HUES64 (cell line): Measurements from ENCODE around the gene LENG8.

Source experiments
- H3K27ac ChIP-seq: 2 replicates; pipeline ENCODE4 v1.7.0; 2013; ENCODE audit warnings: low read depth, low read length, inconsistent platforms
- H3K27me3 ChIP-seq: 2 replicates; pipeline ENCODE4 v1.6.1; 2013; ENCODE audit warnings: mild to moderate bottlenecking, low read length; ENCODE audit not compliant: insufficient read depth
- H3K36me3 ChIP-seq: 2 replicates; pipeline ENCODE4 v1.6.1; 2013; ENCODE audit warnings: mild to moderate bottlenecking, low read length; ENCODE audit not compliant: insufficient read depth
- H3K4me1 ChIP-seq: 2 replicates; pipeline ENCODE4 v1.6.1; 2013; ENCODE audit warnings: mild to moderate bottlenecking, low read length, moderate library complexity; ENCODE audit not compliant: insufficient read depth
- H3K4me3 ChIP-seq: 2 replicates; pipeline ENCODE4 v1.5.1; 2013; ENCODE audit warnings: mild to moderate bottlenecking, low read length, moderate library complexity
- H3K9ac ChIP-seq: 2 replicates; pipeline ENCODE4 v1.6.1; 2013; ENCODE audit warnings: mild to moderate bottlenecking, low read depth, low read length
- H3K9me3 ChIP-seq: 2 replicates; pipeline ENCODE4 v1.6.1; 2013; ENCODE audit warnings: low read depth, low read length; ENCODE audit not compliant: insufficient read depth
- WGBS: fragments of 150-250, 120-280 bp; methylation state at CpG from one replicate; pipeline ENCODE4 v1.1.7; 2013; ENCODE audit warnings: missing lambda C conversion rate; 5-methylcytosine and 5-hydroxymethylcytosine counted together

LENG8 gene

GRCh38 chr19:54415901-54416673 is 32.9 kb upstream of the LENG8 start:
- H3K27ac ChIP-seq, result no peak overlapping the region
- peaks cover 18% of the 10 kb centered on the region for H3K4me1 ChIP-seq
- 9% methylated on average over 28 of the region's 28 CpGs for WGBS
- no peaks in the 10 kb centered on the region for H3K36me3 ChIP-seq
- H3K4me3 ChIP-seq, result peak overlapping the region; percentile 69
- H3K27me3 ChIP-seq, result peaks cover 32% of the 10 kb centered on the region
- H3K9me3 ChIP-seq, result peaks cover 5% of the 10 kb centered on the region
- peak overlapping the region; percentile 57 for H3K9ac ChIP-seq

GRCh38 chr19:54416695-54417491 is 32.1 kb upstream of the LENG8 start:
- peak overlapping the region; percentile 69 for H3K4me3 ChIP-seq

GRCh38 chr19:54418030-54418929 is 30.7 kb upstream of the LENG8 start:
- H3K9me3 ChIP-seq, result peaks cover 5% of the 10 kb centered on the region
- WGBS, result 43% methylated on average over 22 of the region's 25 CpGs
- H3K27me3 ChIP-seq, result peaks cover 32% of the 10 kb centered on the region
- no peak overlapping the region for H3K4me3 ChIP-seq
- peaks cover 3% of the 10 kb centered on the region; the same call in 1 of the 2 replicates for H3K36me3 ChIP-seq
- peak overlapping the region; percentile 48; the same call in 1 of the 2 replicates for H3K27ac ChIP-seq
- no peak overlapping the region for H3K9ac ChIP-seq
- H3K4me1 ChIP-seq, result peaks cover 30% of the 10 kb centered on the region

More at GRCh38 chr19:54416695-54417491, 32.1 kb upstream of the LENG8 start:
- peak overlapping the region; percentile 57; the same call in 1 of the 2 replicates for H3K9ac ChIP-seq
- no peaks in the 10 kb centered on the region for H3K36me3 ChIP-seq
- 46% methylated on average over 44 of the region's 44 CpGs for WGBS
- no peak overlapping the region for H3K27ac ChIP-seq
- H3K9me3 ChIP-seq, result peaks cover 5% of the 10 kb centered on the region
- H3K27me3 ChIP-seq, result peaks cover 32% of the 10 kb centered on the region
- peaks cover 26% of the 10 kb centered on the region for H3K4me1 ChIP-seq

- H3K36me3 ChIP-seq, result peaks cover 8% of the 10 kb centered on the region; the same call in 1 of the 2 replicates
- peak overlapping the region; percentile 99 for H3K27ac ChIP-seq
- WGBS, result 81% methylated on average over 26 of the region's 26 CpGs
- no peak overlapping the region for H3K9ac ChIP-seq
- H3K27me3 ChIP-seq, result peaks cover 27% of the 10 kb centered on the region
- H3K4me1 ChIP-seq, result peaks cover 30% of the 10 kb centered on the region
- no peak overlapping the region for H3K4me3 ChIP-seq
- peaks cover 5% of the 10 kb centered on the region for H3K9me3 ChIP-seq
Observed at GRCh38 chr19:54418930-54419800, 29.8 kb upstream of the LENG8 start.

GRCh38 chr19:54420068-54420382 is 29.0 kb upstream of the LENG8 start:
- H3K36me3 ChIP-seq, result peaks cover 13% of the 10 kb centered on the region; the same call in 1 of the 2 replicates
- peaks cover 19% of the 10 kb centered on the region for H3K27me3 ChIP-seq
- peak overlapping the region; percentile 80 for H3K9ac ChIP-seq
- H3K4me1 ChIP-seq, result peaks cover 30% of the 10 kb centered on the region
- peak overlapping the region; percentile 54 for H3K4me3 ChIP-seq
- H3K9me3 ChIP-seq, result peaks cover under 1% of the 10 kb centered on the region
- H3K27ac ChIP-seq, result peak overlapping the region; percentile 99
- 7% methylated on average over 10 of the region's 10 CpGs for WGBS

- Histone ChIP-seq H3K27me3 (peaks cover 16% of the 10 kb centered on the region), H3K36me3 (peaks cover 13% of the 10 kb centered on the region; the same call in 1 of the 2 replicates), H3K9me3 (no peaks in the 10 kb centered on the region), H3K4me3 (peak overlapping the region; percentile 54), H3K27ac (peak overlapping the region; percentile 99), H3K9ac (peak overlapping the region; percentile 80), H3K4me1 (peaks cover 30% of the 10 kb centered on the region)
- WGBS, result 1% methylated on average over 37 of the region's 37 CpGs
Observed at GRCh38 chr19:54420383-54421168, 28.4 kb upstream of the LENG8 start.

- H3K4me1 ChIP-seq, result peaks cover 30% of the 10 kb centered on the region
- peak overlapping the region; percentile 99; the same call in 1 of the 2 replicates for H3K27ac ChIP-seq
- peaks cover 13% of the 10 kb centered on the region; the same call in 1 of the 2 replicates for H3K36me3 ChIP-seq
- H3K9me3 ChIP-seq, result no peaks in the 10 kb centered on the region
- H3K4me3 ChIP-seq, result no peak overlapping the region; the same call in 1 of the 2 replicates
- WGBS, result 13% methylated on average over 6 of the region's 9 CpGs
- H3K9ac ChIP-seq, result no peak overlapping the region
- peaks cover 10% of the 10 kb centered on the region for H3K27me3 ChIP-seq
Observed at GRCh38 chr19:54421169-54421516, 27.9 kb upstream of the LENG8 start.

GRCh38 chr19:54421521-54421920 is 27.5 kb upstream of the LENG8 start:
- H3K36me3 ChIP-seq, result peaks cover 13% of the 10 kb centered on the region; the same call in 1 of the 2 replicates
- H3K27ac ChIP-seq, result peak overlapping the region; percentile 99; the same call in 1 of the 2 replicates
- WGBS, result 66% methylated on average over 7 of the region's 7 CpGs
- H3K9me3 ChIP-seq, result no peaks in the 10 kb centered on the region
- no peak overlapping the region for H3K4me3 ChIP-seq
- peaks cover 30% of the 10 kb centered on the region for H3K4me1 ChIP-seq
- H3K9ac ChIP-seq, result no peak overlapping the region
- H3K27me3 ChIP-seq, result peaks cover 6% of the 10 kb centered on the region

GRCh38 chr19:54422136-54422535 is 26.9 kb upstream of the LENG8 start:
- Histone ChIP-seq H3K9ac (no peak overlapping the region), H3K36me3 (peaks cover 13% of the 10 kb centered on the region; the same call in 1 of the 2 replicates), H3K4me1 (peaks cover 30% of the 10 kb centered on the region), H3K27ac (no peak overlapping the region; the same call in 1 of the 2 replicates), H3K4me3 (no peak overlapping the region), H3K27me3 (peaks cover under 1% of the 10 kb centered on the region; the same call in 1 of the 2 replicates), H3K9me3 (no peaks in the 10 kb centered on the region)
- WGBS, result 39% methylated on average over 20 of the region's 20 CpGs
